Skeletal muscle cell (primary cell): ENCODE results near the gene KHDC3L.
"Not testable (repeated sequence)": the region's sequence is repeated elsewhere in the genome, so short reads cannot be mapped to it uniquely, and the experiment has no call there.

ENCODE experiments used
- DNase-seq: peaks from one replicate; pipeline ENCODE4 v3.0.0-alpha.2; 2010; ENCODE audit warnings: low read depth
- H3K4me3 ChIP-seq: 2 replicates; pipeline ENCODE4 v1.5.1; 2011; ENCODE audit warnings: low read depth, mild to moderate bottlenecking, control low read depth, low read length, moderate library complexity

KHDC3L gene

DNA sequence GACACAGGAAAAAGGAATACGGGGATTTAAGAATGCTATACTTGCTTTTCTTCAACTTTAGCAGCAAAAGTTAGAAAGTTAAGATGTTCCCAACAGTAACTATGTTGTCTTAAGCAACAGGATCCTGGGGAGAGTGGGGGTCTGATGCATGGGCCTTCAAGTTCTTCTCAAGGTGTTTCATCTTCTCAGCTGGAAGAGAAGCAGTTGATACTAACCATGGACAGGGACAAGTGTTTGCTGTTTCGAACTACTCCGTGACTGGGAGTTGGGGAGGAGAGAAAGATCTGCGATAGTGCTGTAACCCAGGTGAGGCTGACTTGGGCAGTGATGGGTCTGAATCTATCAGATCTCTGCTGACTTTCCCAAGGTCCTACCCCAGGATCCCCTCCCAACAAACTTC is 6.2 kb downstream of the KHDC3L start:
- no peak for DNase-seq
- no peak overlapping the region for H3K4me3 ChIP-seq

- H3K4me3 ChIP-seq: no peak overlapping the region
- DNase-seq: no peak
Observed at GRCh38 chr6:73369157-73369556, 6.7 kb downstream of the KHDC3L start.

DNA sequence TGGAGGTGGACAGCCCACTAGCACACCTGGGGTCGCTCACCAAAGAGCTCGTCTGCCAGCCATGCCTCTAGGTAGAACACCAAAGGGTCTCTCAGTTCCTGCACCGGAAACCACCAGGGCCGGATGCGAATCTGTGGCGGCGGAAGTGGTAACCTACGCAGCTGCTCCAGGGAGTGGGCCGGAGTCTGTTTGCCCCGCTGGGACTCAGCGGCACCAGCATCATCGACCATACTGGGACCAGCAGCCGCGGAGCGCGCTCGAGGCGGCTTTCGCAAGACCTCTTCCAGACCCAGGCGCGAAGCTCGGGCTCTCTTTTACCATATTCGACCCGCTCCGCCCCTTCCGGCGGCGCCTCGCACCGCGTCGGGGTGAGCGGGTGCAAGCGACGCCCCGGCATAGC is 7.1 kb downstream of the KHDC3L start, which contains the start of gene OOEP:
Gene OOEP, minus strand, starts transcription at position 335 of the 400 bp plus-strand sequence. Its CDS starts 105 bp downstream, at position 230.
- no peak for DNase-seq

GRCh38 chr6:73371984-73372383 is 9.5 kb downstream of the KHDC3L start:
- no peak overlapping the region for H3K4me3 ChIP-seq
- DNase-seq: no peak

More for the DNA sequence above, 7.1 kb downstream of the KHDC3L start, which contains the start of gene OOEP:
- no peak within 1 kb of the TSS for H3K4me3 ChIP-seq

GRCh38 chr6:73372516-73372915 is 10.1 kb downstream of the KHDC3L start:
- DNase-seq: no peak
- H3K4me3 ChIP-seq: no peak overlapping the region

DNA sequence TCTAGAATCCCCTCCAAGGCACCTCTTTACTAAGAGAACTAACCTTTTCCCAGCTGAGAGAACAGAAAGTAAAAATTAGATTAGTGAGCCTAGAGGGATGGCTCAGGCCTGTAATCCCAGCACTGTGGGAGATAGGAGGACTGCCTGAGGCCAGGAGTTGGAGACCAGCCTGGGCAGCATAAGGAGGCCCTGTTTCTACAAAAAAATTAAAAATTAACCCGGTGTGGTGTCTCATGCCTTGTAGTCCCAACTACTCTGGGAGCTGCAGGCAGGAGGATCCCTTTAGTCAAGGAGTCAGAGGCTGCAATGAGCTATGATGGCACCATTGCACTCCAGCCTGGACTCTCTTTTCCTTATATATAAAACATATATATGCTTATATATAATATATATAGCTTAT is 12.8 kb downstream of the KHDC3L start:
- DNase-seq: no peak
- H3K4me3 ChIP-seq: no peak overlapping the region

- H3K4me3 ChIP-seq: no peak overlapping the region
- DNase-seq: no peak
Observed at GRCh38 chr6:73377225-73377624, 14.8 kb downstream of the KHDC3L start.

GRCh38 chr6:73381531-73381930 is 19.1 kb downstream of the KHDC3L start:
- not testable (repeated sequence) for H3K4me3 ChIP-seq, DNase-seq

DNA sequence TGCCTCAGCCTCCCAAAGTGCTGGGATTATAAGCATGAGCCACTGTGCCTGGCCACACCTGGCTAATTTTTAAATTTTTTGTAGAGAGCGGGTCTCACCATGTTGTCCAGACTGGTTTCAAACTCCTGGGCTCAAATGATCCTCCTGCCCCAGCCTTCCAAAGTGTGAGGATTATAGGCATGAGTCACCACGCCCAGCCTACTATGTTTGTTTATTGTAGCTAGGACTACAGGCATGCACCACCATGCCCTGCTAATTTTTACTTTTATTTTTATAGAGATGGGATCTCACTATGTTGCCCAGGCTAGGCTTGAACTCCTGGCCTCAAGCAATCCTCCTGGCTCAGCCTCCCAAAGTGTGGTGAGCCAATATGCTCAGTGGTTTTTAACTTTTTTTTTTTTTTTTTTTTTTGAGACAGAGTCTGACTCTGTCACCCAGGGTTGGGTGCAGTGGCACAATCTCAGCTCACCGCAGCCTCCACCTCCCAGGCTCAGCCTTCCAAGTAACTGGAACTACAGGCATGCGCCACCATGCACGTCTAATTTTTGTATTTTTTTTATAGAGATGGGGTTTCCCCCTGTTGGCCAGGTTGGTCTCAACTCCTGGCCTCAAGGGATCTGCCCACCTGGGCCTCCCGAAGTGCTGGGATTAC is 20.1 kb downstream of the KHDC3L start:
- H3K4me3 ChIP-seq: no peak overlapping the region
- no peak for DNase-seq

DNA sequence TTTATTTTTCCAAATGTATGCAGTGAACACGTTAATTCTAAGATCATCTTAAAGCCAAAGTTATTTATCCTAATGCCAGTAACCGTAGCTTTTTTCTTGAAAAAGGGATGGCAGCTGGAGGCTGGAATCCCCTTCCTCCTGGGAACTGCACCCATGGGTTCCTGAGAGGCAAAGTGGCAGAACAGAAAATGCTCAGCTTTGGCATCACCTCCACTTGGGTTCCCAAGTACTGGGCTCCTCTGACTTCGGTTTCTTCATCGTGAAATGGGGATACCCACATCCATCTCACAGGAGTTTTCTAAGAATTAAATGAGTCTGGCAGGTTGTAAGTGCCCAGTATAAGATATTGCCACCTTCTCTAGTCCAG is 26.0 kb downstream of the KHDC3L start:
- H3K4me3 ChIP-seq: peak overlapping the region; percentile 60
- no peak for DNase-seq

- H3K4me3 ChIP-seq: peak overlapping the region; percentile 60
- peak; percentile 4 for DNase-seq
Observed at GRCh38 chr6:73388800-73389512, 26.5 kb downstream of the KHDC3L start.

DNA sequence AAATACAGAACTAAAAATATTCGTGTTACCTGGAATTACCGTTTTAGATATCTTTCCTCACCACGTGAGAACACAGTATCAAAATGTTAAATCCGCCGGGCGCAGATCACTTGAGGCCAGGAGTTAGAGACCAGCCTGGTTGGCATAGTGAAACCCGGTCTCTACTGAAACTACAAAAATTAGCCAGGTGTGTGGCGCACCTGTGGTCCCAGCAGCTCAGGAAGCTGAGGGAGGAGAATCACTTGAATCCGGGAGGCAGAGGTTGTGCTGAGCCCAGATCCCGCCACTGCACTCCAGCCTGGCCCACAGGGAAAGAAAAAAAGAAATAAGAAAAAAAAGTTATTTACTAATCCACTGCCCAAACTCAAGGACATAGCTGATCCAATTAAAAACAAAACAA is 27.4 kb downstream of the KHDC3L start:
- no peak overlapping the region for H3K4me3 ChIP-seq
- no peak for DNase-seq

GRCh38 chr6:73391675-73392074 is 29.2 kb downstream of the KHDC3L start:
- DNase-seq: no peak

DNA sequence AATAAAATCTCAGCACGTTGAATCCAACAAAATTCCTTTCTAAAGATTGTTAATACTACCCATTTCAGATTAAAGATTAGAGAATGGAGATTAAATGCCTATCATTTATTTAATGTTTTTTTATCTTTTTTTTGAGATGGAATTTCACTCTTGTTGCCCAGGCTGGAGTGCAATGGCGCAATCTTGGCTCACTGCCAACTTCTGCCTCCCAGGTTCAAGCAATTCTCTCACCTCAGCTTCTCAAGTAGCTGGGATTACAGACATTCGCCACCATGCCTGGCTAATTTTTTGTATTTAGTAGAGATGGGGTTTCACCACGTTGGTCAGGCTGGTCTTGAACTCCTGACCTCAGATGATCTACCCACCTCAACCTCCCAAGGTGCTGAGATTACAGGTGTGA is 29.7 kb downstream of the KHDC3L start:
- DNase-seq: not testable (repeated sequence)

More at GRCh38 chr6:73391675-73392074, 29.2 kb downstream of the KHDC3L start:
- H3K4me3 ChIP-seq: no peak overlapping the region

DNA sequence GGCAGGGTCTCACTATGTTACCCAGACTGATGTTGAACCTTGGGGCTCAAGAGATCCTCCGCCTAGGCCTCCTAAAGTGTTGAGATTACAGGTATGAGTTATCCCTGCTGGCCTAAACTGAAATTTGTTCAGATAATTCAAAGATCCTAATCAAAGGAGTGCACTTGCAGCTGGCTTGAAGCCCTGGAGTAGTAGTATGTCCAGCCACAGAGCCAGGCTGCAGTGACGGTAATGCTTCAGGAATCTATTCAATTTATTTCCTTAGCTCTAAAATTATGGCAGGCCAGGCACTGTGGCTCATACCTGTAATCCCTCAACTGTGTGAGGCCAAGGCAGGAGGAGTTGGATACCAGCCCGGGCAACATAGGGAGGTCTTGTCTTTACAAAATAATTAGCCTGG is 30.8 kb downstream of the KHDC3L start:
- DNase-seq: no peak
- H3K4me3 ChIP-seq: no peak overlapping the region

More for the DNA sequence above, 29.7 kb downstream of the KHDC3L start:
- H3K4me3 ChIP-seq: not testable (repeated sequence)

- no peak for DNase-seq
- H3K4me3 ChIP-seq: no peak within 1 kb of the TSS
Observed at GRCh38 chr6:73394577-73395354, 32.3 kb downstream of the KHDC3L start, which contains the start of gene DDX43. Gene DDX43, plus strand, starts transcription at chr6:73394828. Its CDS starts 78 bp downstream, at chr6:73394906.

- DNase-seq: no peak
- no peak overlapping the region for H3K4me3 ChIP-seq
Observed at GRCh38 chr6:73395875-73396274, 33.4 kb downstream of the KHDC3L start.

DNA sequence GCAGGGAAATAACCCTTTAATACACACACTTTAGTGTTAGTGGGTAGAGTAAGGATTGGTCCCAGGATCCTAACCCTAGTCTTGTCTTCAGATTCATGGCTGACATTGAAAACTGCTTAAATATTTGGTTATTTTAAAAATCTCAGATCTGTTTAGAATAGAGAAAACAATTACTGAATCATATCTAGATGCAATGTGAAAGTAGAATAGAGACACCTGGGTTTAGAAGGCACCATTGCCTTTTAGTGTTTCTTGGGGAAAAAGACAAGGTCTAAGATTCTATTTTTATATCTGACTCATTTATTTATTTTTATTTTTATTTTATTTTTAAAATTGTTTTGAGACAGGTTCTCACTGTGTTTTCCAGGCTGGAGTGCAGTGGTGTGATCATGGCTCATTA is 38.2 kb downstream of the KHDC3L start:
- H3K4me3 ChIP-seq: no peak overlapping the region
- no peak for DNase-seq

GRCh38 chr6:73409395-73409794 is 46.9 kb downstream of the KHDC3L start:
- no peak overlapping the region for H3K4me3 ChIP-seq
- no peak for DNase-seq

GRCh38 chr6:73413102-73413501 is 50.6 kb downstream of the KHDC3L start:
- H3K4me3 ChIP-seq: no peak overlapping the region
- no peak for DNase-seq
